ENCODE measurements around the gene MRPL24. TPM values are rescaled to one million over a fixed set of nuclear protein-coding genes. Genes with fewer than 3 reads are reported as not detected.

Gene MRPL24
- total and polyA plus RNA-seq, 2 of the 13 experiments (the other 11 are each of a cell fraction or from before 2014, with no cell fraction given), result 38.1 to 42.9 TPM

GRCh38 chr1:156728599-156729462, 12.1 kb downstream of the MRPL24 start, which contains the start of gene ISG20L2 (continued):
- TF ChIP-seq, protein P1, sequence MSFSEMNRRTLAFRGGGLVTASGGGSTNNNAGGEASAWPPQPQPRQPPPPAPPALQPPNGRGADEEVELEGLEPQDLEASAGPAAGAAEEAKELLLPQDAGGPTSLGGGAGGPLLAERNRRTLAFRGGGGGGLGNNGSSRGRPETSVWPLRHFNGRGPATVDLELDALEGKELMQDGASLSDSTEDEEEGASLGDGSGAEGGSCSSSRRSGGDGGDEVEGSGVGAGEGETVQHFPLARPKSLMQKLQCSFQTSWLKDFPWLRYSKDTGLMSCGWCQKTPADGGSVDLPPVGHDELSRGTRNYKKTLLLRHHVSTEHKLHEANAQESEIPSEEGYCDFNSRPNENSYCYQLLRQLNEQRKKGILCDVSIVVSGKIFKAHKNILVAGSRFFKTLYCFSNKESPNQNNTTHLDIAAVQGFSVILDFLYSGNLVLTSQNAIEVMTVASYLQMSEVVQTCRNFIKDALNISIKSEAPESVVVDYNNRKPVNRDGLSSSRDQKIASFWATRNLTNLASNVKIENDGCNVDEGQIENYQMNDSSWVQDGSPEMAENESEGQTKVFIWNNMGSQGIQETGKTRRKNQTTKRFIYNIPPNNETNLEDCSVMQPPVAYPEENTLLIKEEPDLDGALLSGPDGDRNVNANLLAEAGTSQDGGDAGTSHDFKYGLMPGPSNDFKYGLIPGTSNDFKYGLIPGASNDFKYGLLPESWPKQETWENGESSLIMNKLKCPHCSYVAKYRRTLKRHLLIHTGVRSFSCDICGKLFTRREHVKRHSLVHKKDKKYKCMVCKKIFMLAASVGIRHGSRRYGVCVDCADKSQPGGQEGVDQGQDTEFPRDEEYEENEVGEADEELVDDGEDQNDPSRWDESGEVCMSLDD (CRISPR knock-in tag; IDR thresholded peaks at IDR 0.05; ENCODE audit: borderline replicate concordance), result peak; percentile 92; the same call in 1 of the 2 replicates
- TF ChIP-seq ZNF850 (CRISPR knock-in tag; conservative IDR thresholded peaks at IDR 0.05) (no peak), PAWR (CRISPR knock-in tag; IDR thresholded peaks at IDR 0.05; ENCODE audit: borderline replicate concordance) (no peak), FLYWCH1 (CRISPR knock-in tag; IDR thresholded peaks at IDR 0.05) (no peak), MIER3 (CRISPR knock-in tag; IDR thresholded peaks at IDR 0.05; ENCODE audit: borderline replicate concordance) (no peak), SPEN (CRISPR knock-in tag; IDR thresholded peaks at IDR 0.05; ENCODE audit: low read depth) (peak; percentile 35; the same call in 1 of the 2 replicates), SP140L (CRISPR knock-in tag; IDR thresholded peaks at IDR 0.05; ENCODE audit: borderline replicate concordance) (no peak), GMEB1 (CRISPR knock-in tag; IDR thresholded peaks at IDR 0.05; ENCODE audit: borderline replicate concordance) (peak; percentile 96), ZNF317 (CRISPR knock-in tag; IDR thresholded peaks at IDR 0.05) (no peak), ZNF224 (CRISPR knock-in tag; IDR thresholded peaks at IDR 0.05) (no peak), ZNF205 (CRISPR knock-in tag; IDR thresholded peaks at IDR 0.05) (no peak), ZNF556 (CRISPR knock-in tag; IDR thresholded peaks at IDR 0.05; ENCODE audit: borderline replicate concordance) (no peak; the same call in 1 of the 2 replicates), RXRB (CRISPR knock-in tag; IDR thresholded peaks at IDR 0.05; ENCODE audit: borderline replicate concordance) (no peak; the same call in 1 of the 2 replicates), ZNF605 (CRISPR knock-in tag; IDR thresholded peaks at IDR 0.05) (peak; percentile 52), DRAP1 (CRISPR knock-in tag; IDR thresholded peaks at IDR 0.05) (peak; percentile 52; the same call in 1 of the 2 replicates), ZNF335 (CRISPR knock-in tag; IDR thresholded peaks at IDR 0.05) (no peak), NR2F2 (IDR thresholded peaks at IDR 0.05; ENCODE audit: borderline replicate concordance, low read depth) (no peak)
- TF ChIP-seq, protein P2, sequence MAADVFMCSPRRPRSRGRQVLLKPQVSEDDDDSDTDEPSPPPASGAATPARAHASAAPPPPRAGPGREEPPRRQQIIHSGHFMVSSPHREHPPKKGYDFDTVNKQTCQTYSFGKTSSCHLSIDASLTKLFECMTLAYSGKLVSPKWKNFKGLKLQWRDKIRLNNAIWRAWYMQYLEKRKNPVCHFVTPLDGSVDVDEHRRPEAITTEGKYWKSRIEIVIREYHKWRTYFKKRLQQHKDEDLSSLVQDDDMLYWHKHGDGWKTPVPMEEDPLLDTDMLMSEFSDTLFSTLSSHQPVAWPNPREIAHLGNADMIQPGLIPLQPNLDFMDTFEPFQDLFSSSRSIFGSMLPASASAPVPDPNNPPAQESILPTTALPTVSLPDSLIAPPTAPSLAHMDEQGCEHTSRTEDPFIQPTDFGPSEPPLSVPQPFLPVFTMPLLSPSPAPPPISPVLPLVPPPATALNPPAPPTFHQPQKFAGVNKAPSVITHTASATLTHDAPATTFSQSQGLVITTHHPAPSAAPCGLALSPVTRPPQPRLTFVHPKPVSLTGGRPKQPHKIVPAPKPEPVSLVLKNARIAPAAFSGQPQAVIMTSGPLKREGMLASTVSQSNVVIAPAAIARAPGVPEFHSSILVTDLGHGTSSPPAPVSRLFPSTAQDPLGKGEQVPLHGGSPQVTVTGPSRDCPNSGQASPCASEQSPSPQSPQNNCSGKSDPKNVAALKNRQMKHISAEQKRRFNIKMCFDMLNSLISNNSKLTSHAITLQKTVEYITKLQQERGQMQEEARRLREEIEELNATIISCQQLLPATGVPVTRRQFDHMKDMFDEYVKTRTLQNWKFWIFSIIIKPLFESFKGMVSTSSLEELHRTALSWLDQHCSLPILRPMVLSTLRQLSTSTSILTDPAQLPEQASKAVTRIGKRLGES (CRISPR knock-in tag; IDR thresholded peaks at IDR 0.05; ENCODE audit: borderline replicate concordance), result no peak
- TF ChIP-seq, protein P3, sequence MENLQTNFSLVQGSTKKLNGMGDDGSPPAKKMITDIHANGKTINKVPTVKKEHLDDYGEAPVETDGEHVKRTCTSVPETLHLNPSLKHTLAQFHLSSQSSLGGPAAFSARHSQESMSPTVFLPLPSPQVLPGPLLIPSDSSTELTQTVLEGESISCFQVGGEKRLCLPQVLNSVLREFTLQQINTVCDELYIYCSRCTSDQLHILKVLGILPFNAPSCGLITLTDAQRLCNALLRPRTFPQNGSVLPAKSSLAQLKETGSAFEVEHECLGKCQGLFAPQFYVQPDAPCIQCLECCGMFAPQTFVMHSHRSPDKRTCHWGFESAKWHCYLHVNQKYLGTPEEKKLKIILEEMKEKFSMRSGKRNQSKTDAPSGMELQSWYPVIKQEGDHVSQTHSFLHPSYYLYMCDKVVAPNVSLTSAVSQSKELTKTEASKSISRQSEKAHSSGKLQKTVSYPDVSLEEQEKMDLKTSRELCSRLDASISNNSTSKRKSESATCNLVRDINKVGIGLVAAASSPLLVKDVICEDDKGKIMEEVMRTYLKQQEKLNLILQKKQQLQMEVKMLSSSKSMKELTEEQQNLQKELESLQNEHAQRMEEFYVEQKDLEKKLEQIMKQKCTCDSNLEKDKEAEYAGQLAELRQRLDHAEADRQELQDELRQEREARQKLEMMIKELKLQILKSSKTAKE (CRISPR knock-in tag; IDR thresholded peaks at IDR 0.05; ENCODE audit: borderline replicate concordance), result no peak

Measured in HepG2 (cell line).